Ishikawa (cell line): Measurements from ENCODE around the gene DPH7.

Source experiments
- CEBPB ChIP-seq: IDR thresholded peaks from 2 replicates; pipeline ENCODE4 v1.6.1; 2012
- EP300 ChIP-seq: IDR thresholded peaks from 2 replicates; pipeline ENCODE4 v1.6.1; 2012; ENCODE audit warnings: borderline replicate concordance
- FOXM1 ChIP-seq: IDR thresholded peaks from 2 replicates; pipeline ENCODE4 v1.6.1; 2012; ENCODE audit warnings: low read depth, borderline replicate concordance
- REST ChIP-seq: IDR thresholded peaks from 2 replicates; pipeline ENCODE4 v1.6.1; 2012; ENCODE audit warnings: low read depth, mild to moderate bottlenecking
- TAF1 ChIP-seq: IDR thresholded peaks from 2 replicates; pipeline ENCODE4 v1.6.1; 2012; ENCODE audit warnings: low read depth, mild to moderate bottlenecking
- YY1 ChIP-seq: IDR thresholded peaks from 2 replicates; pipeline ENCODE4 v1.6.1; 2012; ENCODE audit warnings: low read depth
- ZBTB7A ChIP-seq: IDR thresholded peaks from 2 replicates; pipeline ENCODE4 v1.6.1; 2012; ENCODE audit warnings: low read depth
- TF ChIP-seq, protein P1 (sequence below): IDR thresholded peaks from 2 replicates; pipeline ENCODE4 v1.6.1; 2012
- TF ChIP-seq, protein P2 (sequence below): IDR thresholded peaks from 2 replicates; pipeline ENCODE4 v1.6.1; 2012

DNA sequence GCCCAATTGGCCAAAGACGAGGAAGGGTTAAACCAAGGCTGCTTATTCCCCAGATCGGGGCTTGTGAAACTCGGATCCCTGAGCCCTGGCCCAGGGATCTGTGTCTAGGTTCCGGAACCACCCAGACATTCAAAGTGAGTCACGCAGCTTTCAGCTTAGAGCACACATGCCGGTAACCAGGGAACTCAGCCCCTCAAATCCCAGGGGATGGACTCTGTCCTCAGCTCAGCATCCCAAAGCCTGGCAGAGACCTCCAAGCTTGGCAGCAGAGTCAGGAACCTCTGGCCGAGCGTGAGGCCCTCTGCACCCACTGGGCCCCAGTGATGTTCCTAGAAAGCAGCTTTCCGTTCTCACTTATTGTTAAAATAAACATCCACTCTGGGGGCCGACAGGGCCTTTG is 33.6 kb downstream of the DPH7 start:
- TF ChIP-seq EP300 = no peak
- TF ChIP-seq YY1 = no peak
- TF ChIP-seq TAF1 = no peak
- TF ChIP-seq CEBPB = no peak
- no peak for TF ChIP-seq ZBTB7A
- TF ChIP-seq REST = no peak
- TF ChIP-seq, protein P1, sequence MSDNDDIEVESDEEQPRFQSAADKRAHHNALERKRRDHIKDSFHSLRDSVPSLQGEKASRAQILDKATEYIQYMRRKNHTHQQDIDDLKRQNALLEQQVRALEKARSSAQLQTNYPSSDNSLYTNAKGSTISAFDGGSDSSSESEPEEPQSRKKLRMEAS = no peak
- no peak for TF ChIP-seq FOXM1
- TF ChIP-seq, protein P2, sequence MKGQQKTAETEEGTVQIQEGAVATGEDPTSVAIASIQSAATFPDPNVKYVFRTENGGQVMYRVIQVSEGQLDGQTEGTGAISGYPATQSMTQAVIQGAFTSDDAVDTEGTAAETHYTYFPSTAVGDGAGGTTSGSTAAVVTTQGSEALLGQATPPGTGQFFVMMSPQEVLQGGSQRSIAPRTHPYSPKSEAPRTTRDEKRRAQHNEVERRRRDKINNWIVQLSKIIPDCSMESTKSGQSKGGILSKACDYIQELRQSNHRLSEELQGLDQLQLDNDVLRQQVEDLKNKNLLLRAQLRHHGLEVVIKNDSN = no peak
